ENCODE results near the gene RRP12.

DNA sequence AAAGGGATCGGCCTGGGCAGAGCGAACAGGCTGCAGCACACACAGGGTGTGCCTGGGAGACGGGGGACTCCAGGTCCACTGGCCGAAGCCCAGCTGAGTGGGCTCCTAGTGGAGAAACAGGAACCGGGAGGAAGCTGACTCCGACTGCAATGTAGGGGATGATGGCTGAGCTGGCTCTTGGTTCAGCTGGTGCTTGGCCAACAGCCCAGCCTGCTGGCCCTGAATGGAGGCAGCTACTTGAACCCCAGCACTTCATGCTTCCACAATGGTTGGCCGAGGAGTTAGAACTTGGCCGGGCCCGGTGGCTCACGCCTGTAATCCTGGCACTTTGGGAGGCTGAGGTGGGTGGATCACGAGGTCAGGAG is 39.6 kb downstream of the RRP12 start:
- TF ChIP-seq POLR2A (IDR thresholded peaks at IDR 0.05; ENCODE audit: low read depth, low read length) (no peak), TAF1 (IDR thresholded peaks at IDR 0.05; ENCODE audit: low read depth, low read length) (no peak), POLR2AphosphoS5 (IDR thresholded peaks at IDR 0.05; ENCODE audit: low read depth, low read length) (no peak), PAX5 (IDR thresholded peaks at IDR 0.05; ENCODE audit: insufficient read depth, low read length, severe bottlenecking) (no peak), POU2F2 (IDR thresholded peaks at IDR 0.05; ENCODE audit: low read depth, low read length) (no peak), SPI1 (IDR thresholded peaks at IDR 0.05; ENCODE audit: low read depth, low read length) (no peak)

Measured in GM12891 (cell line).